ENCODE measurements around the gene HMG20B.

HMG20B gene

GRCh38 chr19:3586707-3587346, 14.1 kb downstream of the HMG20B start:
- no peak for TF ChIP-seq CTCF (conservative IDR thresholded peaks at IDR 0.05; ENCODE audit: low read depth, low read length)
- H3K4me3 ChIP-seq (ENCODE audit: low read length) = no peak overlapping the region
- no peak for DNase-seq (ENCODE audit: low read depth)

- H3K4me3 ChIP-seq (ENCODE audit: low read length) = no peak overlapping the region
- DNase-seq (ENCODE audit: low read depth) = no peak
- TF ChIP-seq CTCF (conservative IDR thresholded peaks at IDR 0.05; ENCODE audit: low read depth, low read length) = no peak
Observed at GRCh38 chr19:3589439-3589838, 16.7 kb downstream of the HMG20B start.

- no peak for DNase-seq (ENCODE audit: low read depth)
- no peak overlapping the region for H3K4me3 ChIP-seq (ENCODE audit: low read length)
- TF ChIP-seq CTCF (conservative IDR thresholded peaks at IDR 0.05; ENCODE audit: low read depth, low read length) = no peak
Observed at GRCh38 chr19:3589949-3590348, 17.2 kb downstream of the HMG20B start.

- H3K4me3 ChIP-seq (ENCODE audit: low read length) = no peak overlapping the region
- DNase-seq (ENCODE audit: low read depth) = no peak
- TF ChIP-seq CTCF (conservative IDR thresholded peaks at IDR 0.05; ENCODE audit: low read depth, low read length) = no peak
Observed at GRCh38 chr19:3590991-3591659, 18.4 kb downstream of the HMG20B start.

- no peak for DNase-seq (ENCODE audit: low read depth)
- no peak for TF ChIP-seq CTCF (conservative IDR thresholded peaks at IDR 0.05; ENCODE audit: low read depth, low read length)
- no peak overlapping the region for H3K4me3 ChIP-seq (ENCODE audit: low read length)
Observed at GRCh38 chr19:3591876-3592613, 19.3 kb downstream of the HMG20B start.

GRCh38 chr19:3593156-3593555, 20.4 kb downstream of the HMG20B start:
- peak; percentile 25 for TF ChIP-seq CTCF (conservative IDR thresholded peaks at IDR 0.05; ENCODE audit: low read depth, low read length)
- H3K4me3 ChIP-seq (ENCODE audit: low read length) = no peak overlapping the region
- no peak for DNase-seq (ENCODE audit: low read depth)
